ENCODE results near the gene MFAP2. TPM values are rescaled to one million over a fixed set of nuclear protein-coding genes. Genes with fewer than 3 reads are reported as not detected.

Gene MFAP2
- total RNA-seq, 1 donor from 2014 or later: 170 TPM

GRCh38 chr1:17018849-17019248 is 38.4 kb upstream of the MFAP2 start:
- peak overlapping the region; percentile 73 for H3K27ac Mint-ChIP-seq
- TF ChIP-seq CTCF (IDR thresholded peaks at IDR 0.05; ENCODE audit: unreplicated experiment): no peak
- no peak overlapping the region for H3K4me3 Mint-ChIP-seq (ENCODE audit: low read depth)
- DNase-seq (ENCODE audit: low spot score, unreplicated experiment): no peak
- no peaks in the 10 kb centered on the region for H3K9me3 Mint-ChIP-seq (ENCODE audit: low read depth)
- H3K27me3 Mint-ChIP-seq: no peaks in the 10 kb centered on the region
- H3K36me3 Mint-ChIP-seq (ENCODE audit: insufficient read depth): peaks cover 15% of the 10 kb centered on the region
- peaks cover 6% of the 10 kb centered on the region for H3K4me1 Mint-ChIP-seq (ENCODE audit: low read depth)

- H3K27me3 Mint-ChIP-seq: peaks cover 5% of the 10 kb centered on the region
- H3K4me1 Mint-ChIP-seq (ENCODE audit: low read depth): peaks cover 6% of the 10 kb centered on the region
- no peak overlapping the region for H3K27ac Mint-ChIP-seq
- no peak for TF ChIP-seq CTCF (IDR thresholded peaks at IDR 0.05; ENCODE audit: unreplicated experiment)
- H3K36me3 Mint-ChIP-seq (ENCODE audit: insufficient read depth): peaks cover 13% of the 10 kb centered on the region
- no peak for DNase-seq (ENCODE audit: low spot score, unreplicated experiment)
- no peaks in the 10 kb centered on the region for H3K9me3 Mint-ChIP-seq (ENCODE audit: low read depth)
- H3K4me3 Mint-ChIP-seq (ENCODE audit: low read depth): no peak overlapping the region
These were observed 37.0 kb upstream of the MFAP2 start for GRCh38 chr1:17017435-17017834.

DNA sequence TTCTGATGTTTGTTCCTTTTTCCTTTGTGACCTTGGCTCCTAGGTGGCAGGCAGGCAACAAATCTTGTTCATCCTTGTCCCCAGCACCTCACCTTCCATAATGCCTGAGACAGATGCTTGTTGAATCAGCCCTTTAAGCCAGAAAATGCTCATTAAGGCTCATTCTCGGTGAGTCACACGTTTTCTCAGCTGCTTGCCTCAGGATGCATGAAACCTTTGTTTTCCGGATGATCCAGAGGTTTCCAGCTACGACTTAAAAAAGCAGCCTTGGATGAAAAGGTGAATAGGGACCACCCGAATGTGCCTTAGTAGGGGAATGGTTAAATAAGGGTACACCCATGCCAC is 35.9 kb upstream of the MFAP2 start:
- peaks cover 13% of the 10 kb centered on the region for H3K36me3 Mint-ChIP-seq (ENCODE audit: insufficient read depth)
- peaks cover 9% of the 10 kb centered on the region for H3K4me1 Mint-ChIP-seq (ENCODE audit: low read depth)
- TF ChIP-seq CTCF (IDR thresholded peaks at IDR 0.05; ENCODE audit: unreplicated experiment): no peak
- DNase-seq (ENCODE audit: low spot score, unreplicated experiment): no peak
- H3K4me3 Mint-ChIP-seq (ENCODE audit: low read depth): no peak overlapping the region
- peaks cover 6% of the 10 kb centered on the region for H3K27me3 Mint-ChIP-seq
- no peaks in the 10 kb centered on the region for H3K9me3 Mint-ChIP-seq (ENCODE audit: low read depth)
- peak overlapping the region; percentile 5 for H3K27ac Mint-ChIP-seq

GRCh38 chr1:17014671-17015567 is 34.5 kb upstream of the MFAP2 start:
- peaks cover 11% of the 10 kb centered on the region for H3K36me3 Mint-ChIP-seq (ENCODE audit: insufficient read depth)
- no peak for TF ChIP-seq CTCF (IDR thresholded peaks at IDR 0.05; ENCODE audit: unreplicated experiment)
- no peak for DNase-seq (ENCODE audit: low spot score, unreplicated experiment)
- peaks cover 15% of the 10 kb centered on the region for H3K4me1 Mint-ChIP-seq (ENCODE audit: low read depth)
- peaks cover 6% of the 10 kb centered on the region for H3K27me3 Mint-ChIP-seq
- H3K4me3 Mint-ChIP-seq (ENCODE audit: low read depth): no peak overlapping the region
- H3K27ac Mint-ChIP-seq: no peak overlapping the region
- H3K9me3 Mint-ChIP-seq (ENCODE audit: low read depth): no peaks in the 10 kb centered on the region

DNA sequence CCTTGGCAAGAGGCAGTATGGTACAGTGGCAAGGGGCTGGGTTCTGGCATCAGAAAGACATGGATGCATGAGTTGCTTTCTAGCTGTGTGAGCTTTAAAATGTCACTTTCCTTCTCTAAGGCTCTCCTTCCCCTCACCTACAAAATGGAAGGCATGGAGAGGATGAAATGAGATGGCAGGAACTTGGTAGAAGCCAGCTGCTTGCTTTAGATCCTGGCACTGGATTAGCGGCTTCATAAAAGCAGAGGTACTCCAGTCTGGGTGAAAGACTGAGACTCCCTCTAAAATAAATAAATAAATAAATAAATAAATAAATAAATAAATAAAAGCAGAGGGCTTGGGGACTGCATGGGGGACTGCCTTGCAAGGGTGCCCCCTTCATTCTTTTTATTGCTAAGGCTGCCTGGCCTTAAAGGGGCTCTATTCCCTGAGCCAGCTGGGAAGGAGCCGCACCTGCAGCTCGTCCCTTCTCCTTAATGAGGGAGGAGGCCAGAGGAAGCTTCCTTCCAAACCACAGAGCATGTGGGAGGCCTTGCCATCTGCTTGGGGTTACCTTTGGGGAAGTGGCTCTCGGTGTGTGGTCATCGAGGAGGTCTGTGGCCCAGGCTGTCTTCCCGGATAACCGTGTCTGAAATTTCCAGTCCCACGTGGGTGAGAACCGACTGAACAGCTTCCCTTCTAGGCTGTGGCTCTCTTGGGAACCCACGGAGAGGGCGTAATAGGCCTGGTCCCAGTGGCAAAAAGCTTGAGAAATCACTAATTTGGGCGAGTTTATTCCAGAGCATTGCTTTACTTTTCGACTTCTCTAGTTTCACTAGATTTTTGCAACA is 33.3 kb upstream of the MFAP2 start:
- Mint-ChIP-seq H3K36me3 (ENCODE audit: insufficient read depth) (peaks cover 4% of the 10 kb centered on the region), H3K4me1 (ENCODE audit: low read depth) (peaks cover 15% of the 10 kb centered on the region), H3K9me3 (ENCODE audit: low read depth) (no peaks in the 10 kb centered on the region), H3K27ac (no peak overlapping the region), H3K4me3 (ENCODE audit: low read depth) (no peak overlapping the region), H3K27me3 (peaks cover 6% of the 10 kb centered on the region)
- no peak for DNase-seq (ENCODE audit: low spot score, unreplicated experiment)
- TF ChIP-seq CTCF (IDR thresholded peaks at IDR 0.05; ENCODE audit: unreplicated experiment): no peak

Data from progenitor cell of endocrine pancreas (in vitro differentiated cells).